GM23338 (cell line): ENCODE measurements around the gene NEK6. TPM values are rescaled to one million over a fixed set of nuclear protein-coding genes. Genes with fewer than 3 reads are reported as not detected.

Experiments
- ATAC-seq: fragments of 200-7000 bp; cut with Tn5 transposase; 3 replicates; pipeline ENCODE4 v1.9.1; 2020
- DNase-seq: peaks from one replicate; pipeline ENCODE4 v3.0.0-alpha.2; 2015; ENCODE audit warnings: low spot score
- H2AFZ ChIP-seq: fragments of 200-600 bp; sonication (generic); 2 replicates; pipeline ENCODE4 v1.8.0; 2016; ENCODE audit warnings: antibody characterized with exemption, mild to moderate bottlenecking, moderate library complexity
- H3F3A ChIP-seq: fragments of 200-600 bp; sonication (generic); replicated peaks from 2 replicates; pipeline ENCODE4 v1.8.0; 2017; ENCODE audit warnings: antibody characterized with exemption, mixed run types, low read depth
- H3K27ac ChIP-seq: fragments of 200-600 bp; sonication (generic); 2 replicates; pipeline ENCODE4 v1.6.1; 2016; ENCODE audit warnings: low read depth
- H3K27me3 ChIP-seq: fragments of 200-600 bp; sonication (generic); 2 replicates; pipeline ENCODE4 v1.8.0; 2016; ENCODE audit warnings: mild to moderate bottlenecking, mixed run types, moderate library complexity; ENCODE audit not compliant: insufficient read depth
- H3K36me3 ChIP-seq: fragments of 200-600 bp; sonication (generic); 2 replicates; pipeline ENCODE4 v1.8.0; 2016; ENCODE audit warnings: mild to moderate bottlenecking; ENCODE audit not compliant: insufficient read depth
- H3K4me1 ChIP-seq: fragments of 200-600 bp; sonication (generic); 2 replicates; pipeline ENCODE4 v1.8.0; 2016; ENCODE audit warnings: mild to moderate bottlenecking, moderate library complexity; ENCODE audit not compliant: insufficient read depth
- H3K4me2 ChIP-seq: fragments of 200-600 bp; sonication (generic); 2 replicates; pipeline ENCODE4 v1.7.1; 2017; ENCODE audit warnings: mixed run types
- H3K4me3 ChIP-seq: fragments of 200-600 bp; sonication (generic); 2 replicates; pipeline ENCODE4 v1.6.1; 2016; ENCODE audit warnings: mixed run types
- H3K79me2 ChIP-seq: fragments of 200-600 bp; sonication (generic); replicated peaks from 2 replicates; pipeline ENCODE4 v1.8.0; 2017; ENCODE audit warnings: mild to moderate bottlenecking; ENCODE audit not compliant: insufficient read depth
- H3K9me2 ChIP-seq: fragments of 200-600 bp; sonication (generic); 2 replicates; pipeline ENCODE4 v1.8.0; 2017; ENCODE audit not compliant: insufficient read depth
- H4K20me1 ChIP-seq: fragments of 200-600 bp; sonication (generic); replicated peaks from 2 replicates; pipeline ENCODE4 v1.8.0; 2017; ENCODE audit warnings: mild to moderate bottlenecking; ENCODE audit not compliant: insufficient read depth
- H3K27ac Mint-ChIP-seq: 2 replicates; pipeline ENCODE4 v1.8.0; 2020; ENCODE audit warnings: inconsistent platforms, mild to moderate bottlenecking, moderate library complexity, mixed read lengths
- H3K27me3 Mint-ChIP-seq: 3 replicates; pipeline ENCODE4 v1.8.0; 2022; ENCODE audit warnings: low read depth, mild to moderate bottlenecking, moderate library complexity, mixed read lengths, inconsistent platforms; ENCODE audit not compliant: insufficient read depth, poor library complexity
- H3K36me3 Mint-ChIP-seq: 3 replicates; pipeline ENCODE4 v1.8.0; 2021; ENCODE audit warnings: low read depth, mild to moderate bottlenecking, inconsistent platforms, moderate library complexity, mixed read lengths
- H3K4me1 Mint-ChIP-seq: 3 replicates; pipeline ENCODE4 v1.8.0; 2020; ENCODE audit warnings: mild to moderate bottlenecking, inconsistent platforms, mixed read lengths
- H3K4me3 Mint-ChIP-seq: 3 replicates; pipeline ENCODE4 v1.8.0; 2021; ENCODE audit warnings: moderate library complexity, mild to moderate bottlenecking, inconsistent platforms, mixed read lengths
- H3K9me3 Mint-ChIP-seq: 3 replicates; pipeline ENCODE4 v1.8.0; 2020; ENCODE audit warnings: moderate library complexity, mild to moderate bottlenecking, inconsistent platforms, mixed read lengths
- CREB1 ChIP-seq: fragments of 250-450 bp; sonication (Bioruptor Pico); IDR thresholded peaks from 2 replicates; pipeline ENCODE4 v1.5.0; 2020; ENCODE audit warnings: low read depth, mild to moderate bottlenecking, moderate library complexity
- CTCF ChIP-seq, 2 experiments: fragments of 200-600 bp in 1 of 2; sonication (generic) in 1 of 2; conservative IDR thresholded peaks; 2 replicates each; pipeline versions ENCODE4 v1.5.1 to v1.6.1; 2016 to 2017; ENCODE audit warnings: antibody characterized with exemption in 2 of 2, low read depth in 2 of 2, mild to moderate bottlenecking in 2 of 2, moderate library complexity in 1 of 2
- ETS1 ChIP-seq: IDR thresholded peaks from 2 replicates; pipeline ENCODE4 v1.6.1; 2016; ENCODE audit warnings: antibody characterized with exemption
- EZH2 ChIP-seq: fragments of 200-600 bp; sonication (generic); IDR thresholded peaks from one replicate; pipeline ENCODE4 v1.8.0; 2017; ENCODE audit warnings: antibody characterized with exemption, mild to moderate bottlenecking, low read depth; ENCODE audit not compliant: unreplicated experiment
- EZH2phosphoT487 ChIP-seq: fragments of 200-600 bp; sonication (generic); IDR thresholded peaks from one replicate; pipeline ENCODE4 v1.8.1; 2018; ENCODE audit warnings: antibody characterized with exemption; ENCODE audit not compliant: unreplicated experiment
- JUNB ChIP-seq: IDR thresholded peaks from one replicate; pipeline ENCODE4 v1.6.1; 2016; ENCODE audit warnings: antibody characterized with exemption; ENCODE audit not compliant: unreplicated experiment
- NANOG ChIP-seq: IDR thresholded peaks from 2 replicates; pipeline ENCODE4 v1.6.1; 2016; ENCODE audit warnings: antibody characterized with exemption, borderline replicate concordance
- POLR2AphosphoS5 ChIP-seq: IDR thresholded peaks from 2 replicates; pipeline ENCODE4 v1.6.1; 2016; ENCODE audit warnings: antibody characterized with exemption, low read depth
- REST ChIP-seq: IDR thresholded peaks from one replicate; pipeline ENCODE4 v1.6.1; 2018; ENCODE audit warnings: antibody characterized with exemption; ENCODE audit not compliant: unreplicated experiment
- STAT1 ChIP-seq: IDR thresholded peaks from one replicate; pipeline ENCODE4 v1.6.1; 2016; ENCODE audit warnings: antibody characterized with exemption; ENCODE audit not compliant: unreplicated experiment
- ZNF114 ChIP-seq: fragments of 250-450 bp; sonication (Bioruptor Pico); IDR thresholded peaks from 2 replicates; pipeline ENCODE4 v1.5.0; 2020; ENCODE audit warnings: mild to moderate bottlenecking, moderate library complexity
- ZNF462 ChIP-seq: fragments of 250-450 bp; sonication (Bioruptor Pico); IDR thresholded peaks from 2 replicates; pipeline ENCODE4 v1.5.0; 2020; ENCODE audit warnings: mild to moderate bottlenecking, moderate library complexity
- polyA plus RNA-seq: library from polyadenylated mRNA; unstranded; fragments of >200 nt; fragmentation: Nextera tagmentation; extraction: Ambion mirVana; gene quantifications from 2 replicates; pipeline ENCODE4 v1.2.1, GENCODE V29; 2016
- total RNA-seq: library from RNA; depleted of rRNA; stranded (reverse); fragments of >200 nt; shearing (Covaris generic); gene quantifications from 2 replicates; pipeline ENCODE4 v1.2.3, GENCODE V29; 2014

The NEK6 gene
- total and polyA plus RNA-seq, 2 experiments from 2014 or later = 8.1 to 11.2 TPM

GRCh38 chr9:124283228-124283814 is 25.6 kb downstream of the NEK6 start (continued):
- no peak for TF ChIP-seq ZNF462 (CRISPR knock-in tag)

GRCh38 chr9:124284237-124284831 is 26.6 kb downstream of the NEK6 start:
- Histone ChIP-seq H3K27me3 (no peaks in the 10 kb centered on the region), H3K4me2 (no peak overlapping the region), H4K20me1 (peaks cover 5% of the 10 kb centered on the region; the same call in 1 of the 2 replicates), H2AFZ (no peak overlapping the region), H3K9me2 (no peaks in the 10 kb centered on the region), H3K4me3 (no peak overlapping the region), H3K36me3 (no peaks in the 10 kb centered on the region), H3K27ac (no peak overlapping the region), H3K4me1 (no peaks in the 10 kb centered on the region), H3F3A (no peaks in the 10 kb centered on the region), H3K79me2 (no peaks in the 10 kb centered on the region; the same call in 1 of the 2 replicates)
- no peak overlapping the region for H3K4me3 Mint-ChIP-seq
- H3K4me1 Mint-ChIP-seq = peaks cover 6% of the 10 kb centered on the region; the same call in 2 of the 3 replicates
- no peaks in the 10 kb centered on the region for H3K9me3 Mint-ChIP-seq
- no peak overlapping the region for H3K27ac Mint-ChIP-seq
- no peak for ATAC-seq
- no peak for DNase-seq
- peaks cover 11% of the 10 kb centered on the region for H3K27me3 Mint-ChIP-seq
- no peaks in the 10 kb centered on the region for H3K36me3 Mint-ChIP-seq
- no peak for TF ChIP-seq EZH2phosphoT487
- TF ChIP-seq REST = no peak
- no peak for TF ChIP-seq CREB1
- TF ChIP-seq STAT1 = no peak
- TF ChIP-seq POLR2AphosphoS5 = no peak
- TF ChIP-seq ZNF114 = no peak
- TF ChIP-seq JUNB = no peak
- TF ChIP-seq CTCF (conservative IDR thresholded peaks at IDR 0.05; ENCODE audit: low read depth in 2 of 2) = no peak
- TF ChIP-seq NANOG = no peak
- TF ChIP-seq EZH2 = no peak
- TF ChIP-seq ETS1 = no peak
